KMS-11 (cell line): ENCODE results near the gene ZPBP2.

Source experiments
- H2AFZ ChIP-seq: fragments of 200-600 bp; sonication (generic); 2 replicates; pipeline ENCODE4 v1.6.1; 2016; ENCODE audit warnings: antibody characterized with exemption, mixed run types, low read depth
- H3K27ac ChIP-seq: fragments of 200-600 bp; sonication (generic); 2 replicates; pipeline ENCODE4 v1.6.1; 2016; ENCODE audit warnings: mild to moderate bottlenecking, mixed run types
- H3K27me3 ChIP-seq: fragments of 200-600 bp; sonication (generic); 2 replicates; pipeline ENCODE4 v1.6.1; 2017; ENCODE audit warnings: mild to moderate bottlenecking, low read depth, mixed run types, moderate library complexity; ENCODE audit not compliant: insufficient read depth
- H3K36me3 ChIP-seq: fragments of 200-600 bp; sonication (generic); 2 replicates; pipeline ENCODE4 v1.6.1; 2017; ENCODE audit warnings: mild to moderate bottlenecking, mixed run types; ENCODE audit not compliant: insufficient read depth
- H3K4me1 ChIP-seq: fragments of 200-600 bp; sonication (generic); 2 replicates; pipeline ENCODE4 v1.6.1; 2016; ENCODE audit warnings: mild to moderate bottlenecking, low read depth, mixed run types; ENCODE audit not compliant: poor library complexity, severe bottlenecking
- H3K4me2 ChIP-seq: fragments of 200-600 bp; sonication (generic); 2 replicates; pipeline ENCODE4 v1.7.0; 2016; ENCODE audit warnings: mild to moderate bottlenecking, mixed run types
- H3K4me3 ChIP-seq: fragments of 200-600 bp; sonication (generic); IDR thresholded peaks from 2 replicates; pipeline ENCODE4 v1.6.1; 2017; ENCODE audit warnings: low read depth, low read length, mixed read lengths; ENCODE audit not compliant: insufficient read depth
- H3K79me2 ChIP-seq: fragments of 200-600 bp; sonication (generic); 2 replicates; pipeline ENCODE4 v1.6.1; 2016; ENCODE audit warnings: low read depth, mixed run types; ENCODE audit not compliant: insufficient read depth
- H3K9ac ChIP-seq: fragments of 200-600 bp; sonication (generic); 2 replicates; pipeline ENCODE4 v1.6.1; 2016; ENCODE audit warnings: mild to moderate bottlenecking, mixed run types
- H4K20me1 ChIP-seq: fragments of 200-600 bp; sonication (generic); 2 replicates; pipeline ENCODE4 v1.6.1; 2016; ENCODE audit warnings: mild to moderate bottlenecking, mixed run types; ENCODE audit not compliant: insufficient read depth
- TF ChIP-seq, protein P1 (sequence below): fragments of 200-600 bp; sonication (generic); conservative IDR thresholded peaks from 2 replicates; pipeline ENCODE4 v1.6.1; 2017; ENCODE audit warnings: low read depth, mild to moderate bottlenecking, antibody characterized with exemption, low read length, moderate library complexity, mixed read lengths

The ZPBP2 gene

DNA sequence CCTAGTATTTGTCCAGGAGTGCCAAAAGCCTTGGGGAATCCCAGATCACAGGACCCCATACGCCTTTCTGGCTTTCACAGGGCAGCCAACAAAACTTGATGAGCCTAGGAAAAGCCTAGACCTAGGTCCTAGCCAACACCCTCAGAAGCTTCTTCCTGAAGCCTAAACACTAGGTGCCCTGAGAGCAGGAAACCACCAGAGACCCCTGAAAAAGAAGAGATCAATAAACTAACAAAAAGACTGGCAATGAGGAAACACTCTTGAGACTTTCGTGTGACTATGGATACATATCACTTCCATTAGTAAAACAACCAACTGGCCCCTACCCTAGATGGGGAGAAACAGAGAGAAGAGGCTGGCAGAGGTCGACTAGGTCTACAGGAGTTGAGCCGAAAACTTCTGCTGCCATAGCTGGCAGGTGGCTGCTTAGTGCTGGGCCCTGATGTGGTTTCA, 58.2 kb downstream of the ZPBP2 start:
- Histone ChIP-seq H3K27ac (peak overlapping the region; percentile 97), H2AFZ (no peak overlapping the region), H3K9ac (peak overlapping the region; percentile 91)

DNA sequence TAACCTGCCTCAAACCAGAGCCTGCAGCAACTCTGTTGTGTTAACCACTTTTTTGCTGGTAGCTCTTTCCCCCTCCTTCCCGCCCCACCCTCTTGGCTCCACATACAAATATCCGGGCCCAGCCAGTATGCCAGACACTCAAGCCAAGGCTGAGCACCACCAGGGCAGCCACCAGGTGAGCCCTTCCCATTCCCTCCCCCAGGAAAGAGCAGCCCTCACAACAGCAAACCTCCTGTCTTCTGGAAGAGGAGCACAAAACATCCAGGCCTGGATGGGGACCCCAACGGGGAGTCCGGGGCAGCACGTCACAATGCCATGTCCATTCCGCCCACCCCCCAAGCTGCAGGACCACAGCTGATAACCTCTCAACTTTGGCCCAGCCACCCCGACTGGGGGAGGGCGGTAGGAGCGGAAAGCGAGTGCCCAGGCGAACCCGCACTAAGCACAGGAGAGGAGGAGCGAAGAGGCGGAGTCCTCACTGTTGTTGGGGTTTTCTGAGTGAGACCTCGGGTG, 58.6 kb downstream of the ZPBP2 start:
- H3K27ac ChIP-seq = peak overlapping the region; percentile 97
- H2AFZ ChIP-seq = no peak overlapping the region
- peak overlapping the region; percentile 91 for H3K9ac ChIP-seq
- H3K27me3 ChIP-seq = no peaks in the 10 kb centered on the region
- no peaks in the 10 kb centered on the region; the same call in 1 of the 2 replicates for H4K20me1 ChIP-seq
- H3K79me2 ChIP-seq = peaks cover 46% of the 10 kb centered on the region
- H3K4me1 ChIP-seq = peaks cover 64% of the 10 kb centered on the region
- H3K36me3 ChIP-seq = peaks cover 11% of the 10 kb centered on the region; the same call in 1 of the 2 replicates
- no peak overlapping the region for H3K4me3 ChIP-seq
- TF ChIP-seq, protein P1, sequence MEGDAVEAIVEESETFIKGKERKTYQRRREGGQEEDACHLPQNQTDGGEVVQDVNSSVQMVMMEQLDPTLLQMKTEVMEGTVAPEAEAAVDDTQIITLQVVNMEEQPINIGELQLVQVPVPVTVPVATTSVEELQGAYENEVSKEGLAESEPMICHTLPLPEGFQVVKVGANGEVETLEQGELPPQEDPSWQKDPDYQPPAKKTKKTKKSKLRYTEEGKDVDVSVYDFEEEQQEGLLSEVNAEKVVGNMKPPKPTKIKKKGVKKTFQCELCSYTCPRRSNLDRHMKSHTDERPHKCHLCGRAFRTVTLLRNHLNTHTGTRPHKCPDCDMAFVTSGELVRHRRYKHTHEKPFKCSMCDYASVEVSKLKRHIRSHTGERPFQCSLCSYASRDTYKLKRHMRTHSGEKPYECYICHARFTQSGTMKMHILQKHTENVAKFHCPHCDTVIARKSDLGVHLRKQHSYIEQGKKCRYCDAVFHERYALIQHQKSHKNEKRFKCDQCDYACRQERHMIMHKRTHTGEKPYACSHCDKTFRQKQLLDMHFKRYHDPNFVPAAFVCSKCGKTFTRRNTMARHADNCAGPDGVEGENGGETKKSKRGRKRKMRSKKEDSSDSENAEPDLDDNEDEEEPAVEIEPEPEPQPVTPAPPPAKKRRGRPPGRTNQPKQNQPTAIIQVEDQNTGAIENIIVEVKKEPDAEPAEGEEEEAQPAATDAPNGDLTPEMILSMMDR = no peak
- peak overlapping the region; percentile 75 for H3K4me2 ChIP-seq

More for the DNA sequence above, 58.2 kb downstream of the ZPBP2 start:
- H3K4me1 ChIP-seq = peaks cover 67% of the 10 kb centered on the region
- H3K4me3 ChIP-seq = no peak overlapping the region
- peaks cover 46% of the 10 kb centered on the region for H3K79me2 ChIP-seq
- H3K36me3 ChIP-seq = peaks cover 11% of the 10 kb centered on the region; the same call in 1 of the 2 replicates
- no peaks in the 10 kb centered on the region for H3K27me3 ChIP-seq
- TF ChIP-seq, protein P1 = no peak
- no peaks in the 10 kb centered on the region; the same call in 1 of the 2 replicates for H4K20me1 ChIP-seq
- peak overlapping the region; percentile 75 for H3K4me2 ChIP-seq
